Stimulated activated memory B cell treated with anti-CD40 and anti-IgM and Interleukin-4, amounts not matched to agents 10 μg/mL and 1 μg/mL and 100 μg/mL, for 72 hours (primary cell): ENCODE data around the gene BTN1A1.

ENCODE experiments used
- ATAC-seq: fragments of 150-1000 bp; cut with Tn5 transposase; 2 replicates; pipeline ENCODE4 v1.10.0; 2021
- H3K27ac Mint-ChIP-seq: one replicate; pipeline ENCODE4 v1.8.0; 2022; ENCODE audit warnings: mild to moderate bottlenecking, mixed read lengths
- H3K27me3 Mint-ChIP-seq: one replicate; pipeline ENCODE4 v1.8.0; 2022; ENCODE audit warnings: mixed read lengths
- H3K36me3 Mint-ChIP-seq: one replicate; pipeline ENCODE4 v1.8.0; 2022; ENCODE audit warnings: mixed read lengths
- H3K4me1 Mint-ChIP-seq: one replicate; pipeline ENCODE4 v1.8.0; 2022; ENCODE audit warnings: mixed read lengths
- H3K4me3 Mint-ChIP-seq: one replicate; pipeline ENCODE4 v1.8.0; 2022; ENCODE audit warnings: mild to moderate bottlenecking, moderate library complexity, mixed read lengths
- H3K9me3 Mint-ChIP-seq: one replicate; pipeline ENCODE4 v1.8.0; 2022; ENCODE audit warnings: mixed read lengths

The BTN1A1 gene

DNA sequence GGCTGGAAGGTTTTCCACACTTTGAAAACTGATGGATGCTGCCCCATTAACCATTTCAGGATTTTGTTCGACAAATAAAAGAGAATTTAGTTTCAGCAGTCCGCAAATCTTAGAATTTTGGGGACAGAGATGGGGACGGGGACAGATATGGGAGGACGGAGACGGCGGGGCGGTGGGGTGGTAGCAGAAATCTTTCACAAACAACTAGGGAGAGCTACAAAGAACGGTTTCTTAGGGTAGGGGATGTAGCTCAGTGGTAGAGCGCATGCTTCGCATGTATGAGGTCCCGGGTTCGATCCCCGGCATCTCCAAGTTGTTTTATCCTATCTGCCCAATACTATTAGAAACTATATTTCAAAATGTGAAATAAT lies 53.1 kb downstream of the BTN1A1 start:
- H3K36me3 Mint-ChIP-seq = no peaks in the 10 kb centered on the region
- H3K27ac Mint-ChIP-seq = no peak overlapping the region
- H3K9me3 Mint-ChIP-seq = no peaks in the 10 kb centered on the region
- peak; percentile 79 for ATAC-seq
- H3K4me1 Mint-ChIP-seq = peaks cover 26% of the 10 kb centered on the region
- H3K4me3 Mint-ChIP-seq = no peak overlapping the region
- H3K27me3 Mint-ChIP-seq = no peaks in the 10 kb centered on the region

- no peaks in the 10 kb centered on the region for H3K9me3 Mint-ChIP-seq
- H3K4me3 Mint-ChIP-seq = no peak overlapping the region
- no peaks in the 10 kb centered on the region for H3K36me3 Mint-ChIP-seq
Measured at GRCh38 chr6:26553635-26554446, 53.7 kb downstream of the BTN1A1 start.

GRCh38 chr6:26554447-26554696 lies 54.3 kb downstream of the BTN1A1 start:
- no peak overlapping the region for H3K27ac Mint-ChIP-seq
- no peaks in the 10 kb centered on the region for H3K27me3 Mint-ChIP-seq
- H3K36me3 Mint-ChIP-seq = no peaks in the 10 kb centered on the region
- ATAC-seq = no peak
- no peaks in the 10 kb centered on the region for H3K9me3 Mint-ChIP-seq
- H3K4me1 Mint-ChIP-seq = peaks cover 26% of the 10 kb centered on the region
- peak overlapping the region; percentile 85 for H3K4me3 Mint-ChIP-seq

More at GRCh38 chr6:26553635-26554446, 53.7 kb downstream of the BTN1A1 start:
- H3K27ac Mint-ChIP-seq = no peak overlapping the region
- peaks cover 26% of the 10 kb centered on the region for H3K4me1 Mint-ChIP-seq
- H3K27me3 Mint-ChIP-seq = no peaks in the 10 kb centered on the region
- peak; percentile 79 for ATAC-seq

DNA sequence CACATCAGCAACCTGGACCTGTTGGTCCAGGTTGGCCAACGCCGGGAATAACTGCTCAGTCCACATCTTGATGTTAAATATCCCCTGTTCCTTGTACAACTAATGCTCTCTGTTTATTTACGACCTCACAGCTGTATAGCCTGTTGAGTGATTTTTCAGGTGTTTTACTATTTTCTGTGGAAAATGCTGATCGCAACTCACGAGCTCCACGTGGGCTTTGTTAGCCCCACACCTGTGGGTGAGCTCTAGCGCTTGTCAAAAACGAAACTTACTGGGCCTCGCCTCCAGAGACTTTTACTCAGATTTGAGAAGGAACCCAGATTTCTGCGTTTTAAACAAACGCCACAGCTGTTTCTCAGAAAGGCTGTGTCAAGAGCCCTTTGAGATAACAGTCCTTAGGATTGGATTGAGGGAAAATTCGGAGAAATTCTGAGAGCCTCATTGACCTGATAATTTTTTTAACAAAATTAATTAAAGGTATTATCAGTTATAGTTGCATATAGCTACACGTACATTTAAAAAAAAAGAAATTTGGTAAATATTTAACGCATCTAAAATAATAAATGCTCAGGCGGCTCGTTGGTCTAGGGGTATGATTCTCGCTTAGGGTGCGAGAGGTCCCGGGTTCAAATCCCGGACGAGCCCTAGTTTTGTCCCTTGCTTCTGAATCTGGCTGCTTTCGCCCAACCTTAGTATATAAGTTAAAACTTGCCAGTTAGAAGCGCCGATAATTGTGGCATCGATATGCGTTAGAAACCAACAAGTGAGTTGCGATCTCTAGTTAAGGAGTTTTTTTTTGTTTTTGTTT lies 54.8 kb downstream of the BTN1A1 start:
- Mint-ChIP-seq H3K9me3 (no peaks in the 10 kb centered on the region), H3K4me3 (peak overlapping the region; percentile 85), H3K4me1 (peaks cover 26% of the 10 kb centered on the region), H3K27me3 (no peaks in the 10 kb centered on the region), H3K27ac (no peak overlapping the region), H3K36me3 (no peaks in the 10 kb centered on the region)
- ATAC-seq = peak; percentile 38

GRCh38 chr6:26555505-26556262 lies 55.6 kb downstream of the BTN1A1 start:
- H3K4me3 Mint-ChIP-seq = peak overlapping the region; percentile 69
- H3K36me3 Mint-ChIP-seq = no peaks in the 10 kb centered on the region

DNA sequence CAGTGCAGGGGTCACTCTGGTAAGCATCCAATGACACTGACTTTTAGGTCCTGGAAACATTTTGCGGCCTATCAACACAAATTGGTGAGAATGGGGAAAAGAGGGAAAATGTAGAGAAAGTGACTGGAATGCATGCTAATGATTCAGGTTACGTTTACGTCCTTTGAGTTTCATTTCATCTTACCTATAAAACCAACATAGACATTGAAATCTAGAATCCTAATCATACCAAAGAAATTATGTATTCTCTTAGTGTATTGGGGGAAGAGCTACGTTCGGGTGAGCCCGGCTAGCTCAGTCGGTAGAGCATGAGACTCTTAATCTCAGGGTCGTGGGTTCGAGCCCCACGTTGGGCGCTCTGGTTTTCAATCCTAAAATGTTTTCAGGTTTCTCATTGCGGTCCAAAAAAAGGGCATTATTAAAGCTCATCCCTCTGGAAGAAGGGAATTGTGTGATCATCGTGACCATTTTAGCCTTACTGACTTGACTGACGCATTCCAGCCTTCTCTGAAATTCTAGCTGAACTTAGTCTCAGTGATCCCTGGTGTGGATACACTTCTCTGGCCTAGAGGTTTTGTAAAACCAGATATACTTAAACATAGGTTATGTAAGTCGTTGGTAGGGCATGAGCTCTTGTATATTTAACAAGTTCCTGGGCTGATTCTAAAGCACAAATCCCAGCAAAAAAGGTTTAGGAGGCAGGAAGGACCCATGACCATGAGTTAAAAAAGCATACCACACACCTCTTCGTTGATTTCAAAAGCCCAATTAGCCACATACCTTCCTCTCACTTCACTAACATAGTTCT lies 56.4 kb downstream of the BTN1A1 start:
- Mint-ChIP-seq H3K27ac (peak overlapping the region; percentile 33), H3K27me3 (no peaks in the 10 kb centered on the region), H3K4me3 (no peak overlapping the region), H3K36me3 (no peaks in the 10 kb centered on the region), H3K4me1 (peaks cover 11% of the 10 kb centered on the region), H3K9me3 (no peaks in the 10 kb centered on the region)
- no peak for ATAC-seq

More at GRCh38 chr6:26555505-26556262, 55.6 kb downstream of the BTN1A1 start:
- Mint-ChIP-seq H3K4me1 (peaks cover 19% of the 10 kb centered on the region), H3K9me3 (no peaks in the 10 kb centered on the region), H3K27me3 (no peaks in the 10 kb centered on the region), H3K27ac (peak overlapping the region; percentile 33)
- ATAC-seq = no peak
